Parathyroid adenoma (tissue), 2 donors: Measurements from ENCODE around the gene CNFN.
"Not testable (repeated sequence)": the region's sequence is repeated elsewhere in the genome, so short reads cannot be mapped to it uniquely, and the experiment has no call there.

Source experiments
- H2AFZ ChIP-seq: fragments of 300-600 bp; sonication (generic); one replicate; pipeline ENCODE4 v1.7.0; 2017; ENCODE audit warnings: antibody characterized with exemption, mild to moderate bottlenecking
- H3K27ac ChIP-seq: fragments of 300-600 bp; sonication (generic); one replicate; pipeline ENCODE4 v1.7.0; 2017
- H3K27me3 ChIP-seq: fragments of 300-600 bp; sonication (generic); one replicate; pipeline ENCODE4 v1.7.0; 2017; ENCODE audit warnings: low read length; ENCODE audit not compliant: control insufficient read depth, insufficient read depth
- H3K36me3 ChIP-seq: fragments of 300-600 bp; sonication (generic); one replicate; pipeline ENCODE4 v1.7.0; 2017; ENCODE audit warnings: low read length; ENCODE audit not compliant: control insufficient read depth, insufficient read depth
- H3K4me1 ChIP-seq: fragments of 300-600 bp; sonication (generic); one replicate; pipeline ENCODE4 v1.7.0; 2017; ENCODE audit warnings: control low read depth
- H3K4me2 ChIP-seq: fragments of 300-600 bp; sonication (generic); one replicate; pipeline ENCODE4 v1.7.0; 2017; ENCODE audit warnings: low read length
- H3K4me3 ChIP-seq: fragments of 300-600 bp; sonication (generic); one replicate; pipeline ENCODE4 v1.7.0; 2017; ENCODE audit warnings: low read depth, low read length
- H3K79me2 ChIP-seq: fragments of 300-600 bp; sonication (generic); one replicate; pipeline ENCODE4 v1.7.0; 2017; ENCODE audit warnings: control low read depth
- H3K9ac ChIP-seq: fragments of 300-600 bp; sonication (generic); one replicate; pipeline ENCODE4 v1.7.0; 2017; ENCODE audit warnings: mild to moderate bottlenecking
- H3K9me3 ChIP-seq: fragments of 300-600 bp; sonication (generic); one replicate; pipeline ENCODE4 v1.7.0; 2017; ENCODE audit warnings: low read length; ENCODE audit not compliant: control insufficient read depth
- TF ChIP-seq, protein P1 (sequence below): fragments of 300-600 bp; sonication (generic); IDR thresholded peaks from one replicate; pipeline ENCODE4 v1.7.0; 2017; ENCODE audit warnings: antibody characterized with exemption, mild to moderate bottlenecking
- donor health status: primary hyperparathyroidism.

The CNFN gene

DNA sequence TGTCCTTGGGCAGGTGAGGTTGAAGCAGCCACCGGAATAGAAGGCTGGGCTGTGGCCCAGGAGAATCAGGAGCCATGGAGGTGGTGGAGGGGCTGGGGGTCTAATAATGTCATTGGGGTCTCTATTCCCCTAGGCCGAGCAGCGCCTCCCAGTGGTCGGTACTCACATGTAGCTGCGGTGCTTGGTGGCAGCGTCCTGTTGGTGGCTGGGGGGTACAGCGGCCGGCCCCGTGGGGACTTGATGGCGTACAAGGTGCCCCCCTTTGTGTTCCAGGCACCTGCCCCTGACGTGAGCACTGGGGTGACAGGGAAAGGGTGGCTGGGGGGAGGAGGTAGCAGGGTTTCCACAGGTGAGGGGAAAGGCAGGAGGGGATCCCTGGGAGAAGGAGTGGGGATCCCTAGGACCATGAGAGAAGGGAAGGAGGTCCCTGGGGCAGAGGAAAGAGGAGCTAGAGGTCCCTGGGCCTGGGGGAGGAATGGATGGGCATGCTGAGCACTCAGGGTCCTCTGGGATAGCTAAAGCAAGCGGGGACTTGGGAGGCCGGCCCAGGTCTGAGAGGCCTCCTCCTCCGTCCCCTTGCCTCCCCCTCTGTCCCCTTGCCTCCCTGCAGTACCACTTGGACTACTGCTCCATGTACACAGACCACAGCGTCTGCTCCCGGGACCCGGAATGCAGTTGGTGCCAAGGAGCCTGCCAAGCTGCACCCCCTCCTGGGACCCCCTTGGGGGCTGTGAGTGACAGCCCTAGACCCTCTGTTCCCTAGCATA lies 46.6 kb downstream of the CNFN start:
- no peaks in the 10 kb centered on the region for H3K9me3 ChIP-seq
- no peak overlapping the region for H3K4me3 ChIP-seq
- no peak overlapping the region for H3K4me2 ChIP-seq
- no peak overlapping the region for H3K9ac ChIP-seq
- TF ChIP-seq, protein P1, sequence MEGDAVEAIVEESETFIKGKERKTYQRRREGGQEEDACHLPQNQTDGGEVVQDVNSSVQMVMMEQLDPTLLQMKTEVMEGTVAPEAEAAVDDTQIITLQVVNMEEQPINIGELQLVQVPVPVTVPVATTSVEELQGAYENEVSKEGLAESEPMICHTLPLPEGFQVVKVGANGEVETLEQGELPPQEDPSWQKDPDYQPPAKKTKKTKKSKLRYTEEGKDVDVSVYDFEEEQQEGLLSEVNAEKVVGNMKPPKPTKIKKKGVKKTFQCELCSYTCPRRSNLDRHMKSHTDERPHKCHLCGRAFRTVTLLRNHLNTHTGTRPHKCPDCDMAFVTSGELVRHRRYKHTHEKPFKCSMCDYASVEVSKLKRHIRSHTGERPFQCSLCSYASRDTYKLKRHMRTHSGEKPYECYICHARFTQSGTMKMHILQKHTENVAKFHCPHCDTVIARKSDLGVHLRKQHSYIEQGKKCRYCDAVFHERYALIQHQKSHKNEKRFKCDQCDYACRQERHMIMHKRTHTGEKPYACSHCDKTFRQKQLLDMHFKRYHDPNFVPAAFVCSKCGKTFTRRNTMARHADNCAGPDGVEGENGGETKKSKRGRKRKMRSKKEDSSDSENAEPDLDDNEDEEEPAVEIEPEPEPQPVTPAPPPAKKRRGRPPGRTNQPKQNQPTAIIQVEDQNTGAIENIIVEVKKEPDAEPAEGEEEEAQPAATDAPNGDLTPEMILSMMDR, result no peak
- no peak overlapping the region for H3K27ac ChIP-seq
- H3K36me3 ChIP-seq, result no peaks in the 10 kb centered on the region
- H3K79me2 ChIP-seq, result peaks cover 2% of the 10 kb centered on the region
- no peaks in the 10 kb centered on the region for H3K27me3 ChIP-seq
- no peak overlapping the region for H2AFZ ChIP-seq
- H3K4me1 ChIP-seq, result no peaks in the 10 kb centered on the region

- not testable (repeated sequence) for H3K9ac ChIP-seq, H3K4me2 ChIP-seq, H3K36me3 ChIP-seq, H3K4me1 ChIP-seq, H3K4me3 ChIP-seq, H2AFZ ChIP-seq, H3K27me3 ChIP-seq, H3K27ac ChIP-seq, H3K9me3 ChIP-seq, H3K79me2 ChIP-seq
Observed at GRCh38 chr19:42339922-42340321, 50.2 kb downstream of the CNFN start.

- H3K4me2 ChIP-seq, H3K4me3 ChIP-seq, H3K27me3 ChIP-seq, H2AFZ ChIP-seq, H3K9me3 ChIP-seq, H3K36me3 ChIP-seq, H3K9ac ChIP-seq, H3K27ac ChIP-seq, H3K79me2 ChIP-seq, H3K4me1 ChIP-seq: not testable (repeated sequence)
Observed at GRCh38 chr19:42339126-42339860, 50.8 kb downstream of the CNFN start.
